NCI-H82 (cell line): ENCODE results near the gene NFKB2.

Experiments used
- DNase-seq: peaks from one replicate; lab custom pipeline; 2025; lab: John Stamatoyannopoulos, UW

Gene NFKB2

DNA sequence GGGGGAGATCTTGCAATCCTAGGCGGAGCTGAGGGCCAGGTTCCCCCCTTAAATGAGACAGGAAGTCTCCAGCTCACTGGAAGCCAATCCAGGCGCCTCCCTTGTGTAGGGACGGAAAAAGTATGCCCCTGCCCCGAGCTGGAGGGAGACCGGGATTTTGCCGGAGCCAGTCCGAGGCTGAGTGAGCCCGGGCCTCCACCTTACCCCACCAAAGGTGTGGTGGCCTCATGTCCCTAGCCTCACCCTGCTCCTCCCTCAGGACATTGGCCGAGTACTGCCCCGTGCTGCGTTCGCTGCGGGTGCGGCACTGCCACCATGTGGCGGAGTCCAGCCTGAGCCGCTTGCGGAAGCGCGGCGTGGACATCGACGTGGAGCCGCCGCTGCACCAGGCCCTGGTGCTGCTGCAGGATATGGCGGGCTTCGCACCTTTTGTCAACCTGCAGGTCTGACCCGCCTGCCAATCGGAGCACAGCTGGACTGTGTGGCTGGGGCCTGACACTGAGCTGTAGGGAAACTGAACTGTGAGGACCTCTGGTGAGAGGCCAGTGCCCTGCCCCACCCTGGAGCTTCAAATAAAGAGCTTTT lies 27.1 kb downstream of the NFKB2 start:
- DNase-seq = peak; percentile 74

GRCh38 chr10:102423372-102423968 lies 28.0 kb downstream of the NFKB2 start:
- no peak for DNase-seq

DNA sequence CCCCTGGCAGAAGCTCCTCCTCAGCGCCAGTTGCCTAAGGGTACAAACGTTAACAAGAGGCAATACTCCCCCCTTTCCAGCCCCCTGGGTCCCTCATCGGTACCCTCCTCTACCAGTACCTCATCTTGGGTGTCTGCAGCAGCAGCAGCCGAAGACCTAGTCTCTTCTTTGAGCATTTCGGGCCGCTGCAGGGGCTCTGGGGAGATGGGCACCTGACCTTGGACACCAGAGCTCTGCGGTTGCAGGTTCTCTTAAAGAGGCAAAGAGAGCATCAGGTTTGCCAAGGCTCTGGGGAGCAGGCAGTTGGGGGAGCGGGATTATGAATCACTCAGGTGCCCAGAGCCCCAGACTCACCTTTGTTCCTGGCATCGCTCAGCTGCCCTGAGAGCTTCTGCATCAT lies 28.6 kb downstream of the NFKB2 start:
- DNase-seq = no peak

DNA sequence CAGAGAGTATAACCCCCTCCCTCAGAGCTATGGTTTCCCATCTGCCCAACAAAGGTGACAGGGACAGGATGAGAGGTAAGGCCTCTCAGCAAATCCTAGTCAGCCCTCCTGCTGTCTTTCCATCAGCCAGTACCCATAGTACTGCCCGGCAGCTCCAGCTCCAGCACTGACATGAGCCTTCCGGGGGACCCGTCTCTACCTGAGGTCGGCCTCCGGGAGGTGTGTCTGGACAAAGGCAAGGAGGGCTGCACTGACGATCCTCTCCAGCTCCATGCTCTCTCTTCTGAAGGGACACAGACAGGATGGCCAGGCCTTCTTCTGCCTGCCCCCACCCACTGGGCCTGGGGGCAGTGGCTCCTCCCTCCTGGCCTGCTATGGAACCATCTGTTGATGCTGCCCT lies 29.4 kb downstream of the NFKB2 start:
- DNase-seq = no peak

GRCh38 chr10:102425444-102425843 lies 29.9 kb downstream of the NFKB2 start:
- DNase-seq = no peak

GRCh38 chr10:102426803-102427287 lies 31.3 kb downstream of the NFKB2 start:
- DNase-seq = no peak

DNA sequence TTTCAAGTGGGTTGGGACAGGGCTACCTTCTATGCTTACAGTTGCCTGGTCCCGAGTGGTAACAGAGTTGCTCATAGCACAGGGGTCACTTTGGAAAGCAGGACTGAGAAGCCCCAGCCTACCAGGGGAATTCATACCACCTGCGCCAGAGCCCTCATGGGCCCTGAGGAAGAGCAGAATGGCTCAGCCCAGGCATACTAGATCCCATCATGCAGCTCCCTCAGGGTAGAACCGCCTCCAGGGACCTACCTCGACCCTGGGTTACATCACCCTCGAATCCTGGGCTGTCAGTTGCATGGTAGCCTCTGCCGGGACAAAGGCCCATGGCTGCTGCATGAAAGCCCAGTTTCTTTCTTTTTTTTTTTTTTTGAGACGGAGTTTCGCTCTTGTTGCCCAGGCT lies 34.0 kb downstream of the NFKB2 start:
- no peak for DNase-seq

- DNase-seq = peak; percentile 59
Observed at GRCh38 chr10:102431452-102432124, 36.1 kb downstream of the NFKB2 start.

DNA sequence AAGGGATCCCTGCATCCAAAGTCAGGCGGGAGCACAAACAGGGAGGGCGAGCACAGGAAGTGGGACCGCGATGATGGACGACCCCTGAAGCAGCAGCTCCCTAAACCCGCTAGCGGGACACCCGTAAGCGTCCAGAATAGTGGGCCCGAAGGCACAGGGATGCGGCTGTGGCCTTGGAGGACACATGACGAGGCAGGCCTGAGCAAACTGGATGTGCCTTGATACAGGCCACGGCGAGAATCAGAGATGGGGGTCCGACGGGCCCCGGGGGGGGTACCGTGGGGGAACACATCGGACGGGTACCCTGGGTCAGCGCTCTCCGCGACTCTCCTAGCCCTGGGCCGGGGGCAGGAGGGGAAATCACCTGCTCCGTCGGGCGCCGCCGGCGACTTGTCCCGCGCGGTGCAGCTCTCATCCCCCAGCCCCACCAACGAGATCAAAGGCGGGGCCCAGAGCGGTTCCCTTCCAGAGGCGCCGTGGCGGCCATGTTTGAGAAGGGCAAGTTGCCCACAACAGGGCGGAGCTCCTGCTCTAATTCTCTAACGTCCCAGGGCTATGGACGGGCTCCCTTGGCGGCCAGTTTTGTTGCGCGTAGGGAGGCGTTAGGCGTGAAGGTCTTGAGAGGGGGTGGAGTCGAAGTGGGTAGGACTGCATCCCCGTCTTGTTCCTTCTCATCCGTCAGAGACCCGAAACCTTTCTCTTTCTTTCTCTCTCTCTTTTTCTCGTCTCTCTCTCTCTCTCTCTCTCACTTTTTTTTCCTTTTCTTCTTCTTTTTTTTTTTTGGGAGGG lies 36.9 kb downstream of the NFKB2 start, which contains the start of gene CUEDC2:
TSS of gene CUEDC2 (minus strand) at position 413 of the 789 bp plus-strand sequence. CDS start 7,386 bp downstream, outside the sequence.
- peak; percentile 98 for DNase-seq

DNA sequence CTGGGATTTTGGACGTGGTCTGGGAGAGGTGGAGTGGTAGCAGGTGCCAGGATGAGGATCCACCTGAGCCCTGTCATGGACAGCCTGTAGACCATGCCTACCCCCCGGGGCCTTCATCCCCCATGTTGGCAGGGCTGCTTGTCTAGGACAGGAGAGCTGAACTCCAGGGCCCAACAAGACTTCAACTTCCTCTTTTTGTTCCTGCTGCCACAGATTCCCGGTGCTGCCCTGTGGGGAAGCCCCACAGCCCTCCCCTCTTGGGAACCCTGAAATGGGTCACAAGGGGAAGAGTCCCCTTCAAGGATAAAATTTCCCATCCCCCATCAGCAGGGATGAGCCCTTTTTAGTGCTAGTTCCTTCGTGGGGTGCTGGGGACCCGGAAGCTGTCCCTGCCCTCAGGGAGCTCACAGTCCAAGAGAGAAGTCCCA lies 38.1 kb downstream of the NFKB2 start:
- no peak for DNase-seq

DNA sequence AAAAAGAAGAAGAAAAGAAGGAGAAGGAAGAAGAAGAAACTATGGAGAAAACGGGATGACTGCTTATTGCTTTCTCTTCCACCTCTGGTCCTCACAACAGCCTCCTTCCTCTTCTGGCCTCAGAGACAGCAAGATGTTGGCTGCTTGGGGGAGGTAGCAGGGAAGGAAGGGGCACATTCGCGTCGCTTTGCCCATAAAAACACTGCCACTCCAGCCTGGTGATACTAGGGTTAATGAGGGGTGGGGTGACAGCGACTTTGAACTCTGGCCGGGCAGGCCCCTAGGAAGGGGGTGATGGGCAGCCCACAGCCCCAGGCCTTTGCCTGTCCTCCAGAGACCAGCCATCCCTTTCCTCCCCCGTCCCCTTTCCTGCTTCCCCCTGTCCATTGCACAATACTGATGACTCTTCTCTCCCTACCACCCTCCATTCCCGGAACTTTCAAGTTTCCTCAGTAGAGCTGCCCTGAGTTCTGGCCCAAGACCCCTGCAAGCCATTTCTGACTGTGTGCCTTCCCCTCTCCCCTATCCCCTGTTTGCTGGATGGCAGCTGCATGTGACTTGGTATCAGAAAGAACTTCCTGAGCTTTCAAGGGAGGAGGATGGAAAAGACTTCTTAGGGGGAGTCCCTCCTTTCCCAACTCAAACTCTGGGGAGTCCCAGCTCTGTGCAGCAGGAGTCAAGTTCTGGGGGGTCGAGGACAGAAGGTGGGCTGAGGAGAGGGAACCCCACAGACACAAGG lies 39.1 kb downstream of the NFKB2 start:
- DNase-seq = no peak

DNA sequence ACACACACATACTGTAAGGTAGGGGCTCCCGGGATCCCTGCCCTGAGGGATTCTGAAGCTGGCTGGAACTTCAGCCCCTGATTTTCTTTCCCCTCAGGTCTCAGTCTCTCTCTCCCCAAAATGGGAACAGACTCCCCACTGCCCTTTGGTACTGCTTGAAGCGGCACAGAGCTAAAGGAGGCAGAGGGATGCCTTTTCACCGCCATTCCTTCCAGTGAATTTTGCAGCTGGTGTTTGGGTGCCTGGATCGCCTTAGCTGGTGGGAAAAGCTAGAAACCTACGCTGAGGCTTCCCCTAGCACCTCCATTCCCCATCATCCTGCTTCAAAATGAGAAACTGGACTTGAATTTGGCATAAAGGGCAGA lies 39.6 kb downstream of the NFKB2 start:
- no peak for DNase-seq

GRCh38 chr10:102435529-102436233 lies 40.2 kb downstream of the NFKB2 start:
- DNase-seq = no peak

- no peak for DNase-seq
Observed at GRCh38 chr10:102436312-102436711, 40.8 kb downstream of the NFKB2 start.

DNA sequence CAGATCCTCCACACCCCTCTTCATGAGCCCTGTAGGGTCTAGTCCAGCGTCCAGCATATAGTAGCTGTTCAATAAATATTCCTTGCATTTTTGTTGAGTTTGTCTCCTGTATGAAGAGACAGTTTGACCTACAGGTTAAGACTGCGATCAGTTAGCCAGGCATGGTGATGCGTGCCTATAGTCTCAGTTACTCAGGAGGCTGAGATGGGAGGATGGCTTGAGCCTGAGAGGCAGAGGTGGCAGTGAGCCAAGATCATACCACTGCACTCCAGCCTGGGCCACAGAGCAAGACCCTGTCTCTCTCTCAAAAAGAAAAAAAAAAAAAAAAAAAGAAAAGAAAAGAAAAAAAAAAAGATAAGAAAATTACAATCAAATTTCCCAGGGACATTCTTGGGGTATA lies 42.0 kb downstream of the NFKB2 start:
- DNase-seq = no peak

DNA sequence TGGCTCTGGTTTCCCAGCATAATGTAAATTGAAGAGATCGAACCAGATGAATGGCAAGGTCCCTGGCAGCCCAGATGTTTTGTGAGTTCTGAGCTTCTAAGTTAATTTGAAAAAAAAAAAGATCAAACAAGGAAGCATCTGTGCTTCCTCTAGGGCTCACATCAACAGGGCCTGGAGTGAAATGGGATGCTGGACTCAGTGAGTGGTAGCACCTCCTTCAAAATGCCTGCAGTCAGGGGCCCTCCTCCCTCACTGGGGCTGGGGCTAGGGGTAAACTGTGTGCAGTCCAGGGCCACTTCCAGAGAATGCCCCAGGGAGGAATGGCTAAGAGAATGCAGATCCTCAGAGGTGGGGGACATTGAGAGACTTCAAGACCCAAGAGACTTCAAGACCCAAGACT lies 42.9 kb downstream of the NFKB2 start:
- DNase-seq = no peak

DNA sequence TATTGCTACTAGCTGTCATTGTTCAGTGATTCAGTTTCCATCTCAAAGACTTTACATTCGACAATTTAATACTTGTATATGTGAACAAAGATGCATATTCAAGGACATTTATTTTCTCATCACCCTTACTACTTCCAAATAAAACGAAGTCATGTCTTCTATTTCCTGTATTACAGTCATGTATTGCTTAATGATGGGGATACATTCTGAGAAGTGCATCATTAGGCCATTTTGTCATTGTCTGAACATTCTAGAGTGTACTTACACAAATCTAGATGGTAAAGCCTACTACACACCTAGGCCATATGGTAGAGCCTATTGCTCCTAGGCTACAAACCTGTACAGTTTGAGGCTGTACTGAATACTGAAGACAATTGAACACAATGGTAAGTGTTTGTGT lies 49.3 kb downstream of the NFKB2 start:
- DNase-seq = no peak

DNA sequence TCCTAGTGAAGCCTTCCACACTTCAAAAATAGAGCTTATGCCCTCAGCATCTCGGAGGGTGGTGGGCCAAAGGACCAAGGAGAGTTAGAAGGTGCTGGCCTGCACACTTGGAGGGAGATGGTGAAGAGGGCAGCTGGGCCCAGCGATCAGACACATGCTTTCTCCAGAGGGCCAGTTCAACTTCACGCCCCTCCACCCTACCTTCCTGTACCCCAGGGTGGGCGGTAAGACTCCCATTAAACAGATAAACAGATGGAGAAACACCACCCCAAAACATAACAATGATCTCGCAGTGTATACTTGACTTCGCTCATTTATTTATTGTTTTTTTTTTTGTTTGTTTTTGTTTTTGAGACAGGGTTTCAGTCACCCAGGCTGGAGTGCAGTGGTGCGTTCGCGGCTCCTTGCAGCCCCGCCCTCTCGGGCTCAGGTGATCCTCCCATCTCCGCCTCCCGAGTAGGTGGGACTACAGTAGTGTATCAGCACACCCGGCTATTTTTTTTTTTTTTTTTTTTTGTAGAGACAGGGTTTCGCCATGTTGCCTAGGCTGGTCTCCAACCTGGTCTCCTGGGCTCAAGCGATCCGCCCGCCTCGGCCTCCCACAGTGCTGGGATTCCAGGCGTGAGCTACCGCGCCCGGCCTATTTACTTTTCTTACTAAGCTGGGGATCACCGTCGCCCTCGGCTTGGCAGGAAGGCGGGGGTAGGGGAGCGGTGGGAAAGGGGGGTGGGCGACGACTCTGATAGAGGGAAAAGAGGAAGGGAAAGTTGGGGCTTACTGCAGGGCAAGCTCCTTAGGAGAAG lies 54.0 kb downstream of the NFKB2 start:
- peak; percentile 86 for DNase-seq

- no peak for DNase-seq
Observed at GRCh38 chr10:102450124-102450373, 54.5 kb downstream of the NFKB2 start.

- peak; percentile 79 for DNase-seq
Observed at GRCh38 chr10:102450374-102451104, 55.0 kb downstream of the NFKB2 start.
